ENCODE results near the gene VRK2.

Gene VRK2

GRCh38 chr2:58046585-58047372 lies at the start of gene VRK2:
TSS of gene VRK2 (plus strand) at chr2:58046806. CDS start at chr2:58048832, 2,026 bp downstream.
- DNase-seq (ENCODE audit: low read depth in 2 of 2): peak; percentile 75 to 78

GRCh38 chr2:58006256-58006951 lies 40.2 kb upstream of the VRK2 start:
- no peak for DNase-seq (ENCODE audit: low read depth in 2 of 2)

- DNase-seq (ENCODE audit: low read depth in 2 of 2): no peak
These were observed 39.7 kb upstream of the VRK2 start for GRCh38 chr2:58006952-58007284.

- DNase-seq (ENCODE audit: low read depth in 2 of 2): no peak
These were observed 36.0 kb upstream of the VRK2 start for GRCh38 chr2:58010599-58010998.

GRCh38 chr2:58019229-58019628 lies 27.4 kb upstream of the VRK2 start:
- no peak for DNase-seq (ENCODE audit: low read depth in 2 of 2)

- DNase-seq (ENCODE audit: low read depth in 2 of 2): no peak
These were observed 21.3 kb upstream of the VRK2 start for GRCh38 chr2:58025150-58025933.

GRCh38 chr2:58027029-58027428 lies 19.6 kb upstream of the VRK2 start:
- DNase-seq (ENCODE audit: low read depth in 2 of 2): no peak

GRCh38 chr2:58030771-58031170 lies 15.8 kb upstream of the VRK2 start:
- no peak for DNase-seq (ENCODE audit: low read depth in 2 of 2)

GRCh38 chr2:58032016-58032763 lies 14.4 kb upstream of the VRK2 start:
- no peak for DNase-seq (ENCODE audit: low read depth in 2 of 2)

GRCh38 chr2:58032764-58033080 lies 13.9 kb upstream of the VRK2 start:
- no peak for DNase-seq (ENCODE audit: low read depth in 2 of 2)

GRCh38 chr2:58033530-58033929 lies 13.1 kb upstream of the VRK2 start:
- DNase-seq (ENCODE audit: low read depth in 2 of 2): no peak

- DNase-seq (ENCODE audit: low read depth in 2 of 2): no peak
These were observed 11.3 kb upstream of the VRK2 start for GRCh38 chr2:58035352-58035751.

- no peak for DNase-seq (ENCODE audit: low read depth in 2 of 2)
These were observed 7.4 kb upstream of the VRK2 start for GRCh38 chr2:58039170-58039611.

- DNase-seq (ENCODE audit: low read depth in 2 of 2): no peak
These were observed 4.1 kb upstream of the VRK2 start for GRCh38 chr2:58042486-58042970.

GRCh38 chr2:58044145-58044544 lies 2.5 kb upstream of the VRK2 start:
- no peak for DNase-seq (ENCODE audit: low read depth in 2 of 2)

GRCh38 chr2:58045580-58046334 lies 849 bp upstream of the VRK2 start:
- no peak for DNase-seq (ENCODE audit: low read depth in 2 of 2)

GRCh38 chr2:58046335-58046584 lies 346 bp upstream of the VRK2 start:
- DNase-seq (ENCODE audit: low read depth in 2 of 2): no peak

GRCh38 chr2:58047373-58047935 lies 848 bp downstream of the VRK2 start:
- DNase-seq (ENCODE audit: low read depth in 2 of 2): no peak

- no peak for DNase-seq (ENCODE audit: low read depth in 2 of 2)
These were observed 1.4 kb downstream of the VRK2 start for GRCh38 chr2:58047961-58048360.

GRCh38 chr2:58051445-58051844 lies 4.8 kb downstream of the VRK2 start:
- no peak for DNase-seq (ENCODE audit: low read depth in 2 of 2)

- no peak for DNase-seq (ENCODE audit: low read depth in 2 of 2)
These were observed 6.4 kb downstream of the VRK2 start for GRCh38 chr2:58052978-58053377.
